Right ventricle myocardium inferior (tissue), 1 donor: ENCODE results near the gene MRPL55. TPM values are rescaled to one million over a fixed set of nuclear protein-coding genes. Genes with fewer than 3 reads are reported as not detected.

Experiments used
- ATAC-seq: fragments of 200-7000 bp; cut with Tn5 transposase; one replicate; pipeline ENCODE4 v1.9.1; 2020; ENCODE audit warnings: mild to moderate bottlenecking, moderate library complexity
- DNase-seq: peaks from one replicate; pipeline ENCODE4 v3.0.0; 2021; ENCODE audit errors: missing footprints
- intact Hi-C: fragments of 100-400 bp; cut with DNase I; formaldehyde crosslinking; loops from one replicate; pipeline ENCODE4 v1.11.0; 2022
- total RNA-seq: library from RNA; stranded (reverse); fragmentation: NEBNext Ultra II Directional; extraction: Animal tissue kit (Norgen Biotek cat#: 25700); gene quantifications from one replicate; pipeline ENCODE4 v1.2.1, GENCODE V29; 2021
- donor health status: DM: no; HTN: yes; CAD: no; lungs with severe emphysema.

The MRPL55 gene
- total RNA-seq, 1 donor from 2014 or later = 57.0 TPM

DNA sequence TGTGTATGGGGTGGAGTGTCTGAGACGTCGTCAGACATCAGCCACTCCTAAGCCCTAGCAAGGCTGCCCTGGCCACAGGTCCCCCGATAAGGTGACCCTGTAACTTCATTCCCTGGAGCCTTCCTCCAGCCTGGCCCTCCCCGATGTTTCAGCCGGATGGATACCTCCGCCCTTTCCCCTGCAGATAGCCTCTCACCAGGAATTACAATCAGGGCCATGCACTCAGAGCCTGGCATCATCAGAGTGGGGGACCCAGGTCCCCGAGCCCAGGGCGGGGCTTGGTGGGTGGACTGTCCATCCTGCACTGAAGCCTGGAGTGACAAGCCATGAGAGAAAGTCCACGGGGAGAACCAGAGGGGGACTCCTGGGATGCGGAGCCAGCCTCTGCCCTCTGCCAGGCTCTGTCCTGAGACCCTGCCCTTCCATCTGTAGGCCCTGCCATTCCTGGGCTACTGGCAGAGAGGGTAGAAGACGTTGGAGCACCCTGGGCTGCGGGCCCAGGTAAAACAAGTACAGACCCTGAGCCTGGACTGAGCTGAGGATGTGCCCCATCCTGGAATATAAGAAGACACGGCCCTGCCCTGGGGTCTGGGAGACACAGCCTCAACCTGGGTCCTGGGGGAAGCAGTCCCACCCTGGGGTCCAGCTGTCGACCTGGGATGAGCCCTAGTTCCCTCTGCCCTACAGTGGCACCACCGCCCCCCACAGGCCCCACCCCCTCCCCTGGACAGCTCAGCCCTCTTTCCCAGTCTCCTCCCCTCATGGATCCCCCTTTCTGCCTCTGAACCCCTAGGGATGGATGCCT lies 43.4 kb downstream of the MRPL55 start:
- no peak for ATAC-seq
- peak; percentile 42 for DNase-seq

GRCh38 chr1:228064741-228065542 lies 44.2 kb downstream of the MRPL55 start:
- DNase-seq = peak; percentile 50

More for the DNA sequence above, 43.4 kb downstream of the MRPL55 start:
- intact Hi-C loops = no loop called here

DNA sequence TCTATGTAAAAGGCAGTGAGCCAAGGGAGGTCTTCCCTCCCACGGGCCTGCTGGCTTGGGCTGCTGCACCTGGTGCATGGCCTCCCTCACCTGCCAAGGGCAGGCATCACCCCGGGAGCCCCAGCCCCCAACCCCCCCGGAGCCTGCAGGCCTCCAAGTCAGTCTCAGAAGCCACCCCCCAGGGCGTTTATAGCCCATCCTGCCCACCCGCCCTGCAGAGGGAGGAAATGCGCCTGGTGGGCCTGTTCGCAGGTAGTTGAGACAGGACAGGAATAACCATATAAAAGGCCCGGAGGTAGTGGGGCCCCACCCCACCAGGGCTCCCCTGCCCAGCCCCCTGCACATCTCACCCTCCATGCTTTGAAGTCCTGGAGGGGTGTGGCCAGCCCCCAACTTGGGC lies 44.8 kb downstream of the MRPL55 start:
- intact Hi-C loops = no loop called here
- ATAC-seq (no peak), DNase-seq (peak; percentile 40)

More at GRCh38 chr1:228064741-228065542, 44.2 kb downstream of the MRPL55 start:
- no peak for ATAC-seq
- intact Hi-C loops = no loop called here

- DNase-seq (peak; percentile 58), ATAC-seq (no peak)
- intact Hi-C loops = no loop called here
These were observed 45.6 kb downstream of the MRPL55 start for GRCh38 chr1:228063251-228064191.

DNA sequence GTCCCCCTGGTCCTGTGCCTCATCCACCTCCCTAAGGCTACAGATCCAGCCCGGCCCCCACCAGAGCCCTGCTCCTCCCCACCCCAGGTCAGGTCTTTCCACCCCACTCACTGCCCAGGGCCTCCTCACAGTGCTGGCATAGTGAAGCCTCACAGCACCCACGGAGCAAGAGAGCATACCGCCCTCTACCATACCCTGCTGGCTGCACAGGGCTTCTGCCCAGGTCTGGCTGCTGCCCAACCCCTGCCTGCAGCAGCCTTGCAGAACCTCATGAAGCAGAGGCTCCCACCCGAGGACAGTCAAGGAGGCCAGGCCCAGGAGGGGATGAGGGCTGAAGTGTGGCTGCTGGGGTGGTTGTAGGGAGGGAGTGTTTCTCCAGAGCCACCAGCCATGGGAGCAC lies 46.3 kb downstream of the MRPL55 start:
- ATAC-seq = no peak
- intact Hi-C loops = no loop called here
- peak; percentile 31 for DNase-seq

- DNase-seq = peak; percentile 53
- no peak for ATAC-seq
- intact Hi-C loops = no loop called here
These were observed 46.9 kb downstream of the MRPL55 start for GRCh38 chr1:228062085-228062791.

GRCh38 chr1:228061411-228062084 lies 47.6 kb downstream of the MRPL55 start:
- ATAC-seq (no peak), DNase-seq (peak; percentile 37)
- intact Hi-C loops = no loop called here

DNA sequence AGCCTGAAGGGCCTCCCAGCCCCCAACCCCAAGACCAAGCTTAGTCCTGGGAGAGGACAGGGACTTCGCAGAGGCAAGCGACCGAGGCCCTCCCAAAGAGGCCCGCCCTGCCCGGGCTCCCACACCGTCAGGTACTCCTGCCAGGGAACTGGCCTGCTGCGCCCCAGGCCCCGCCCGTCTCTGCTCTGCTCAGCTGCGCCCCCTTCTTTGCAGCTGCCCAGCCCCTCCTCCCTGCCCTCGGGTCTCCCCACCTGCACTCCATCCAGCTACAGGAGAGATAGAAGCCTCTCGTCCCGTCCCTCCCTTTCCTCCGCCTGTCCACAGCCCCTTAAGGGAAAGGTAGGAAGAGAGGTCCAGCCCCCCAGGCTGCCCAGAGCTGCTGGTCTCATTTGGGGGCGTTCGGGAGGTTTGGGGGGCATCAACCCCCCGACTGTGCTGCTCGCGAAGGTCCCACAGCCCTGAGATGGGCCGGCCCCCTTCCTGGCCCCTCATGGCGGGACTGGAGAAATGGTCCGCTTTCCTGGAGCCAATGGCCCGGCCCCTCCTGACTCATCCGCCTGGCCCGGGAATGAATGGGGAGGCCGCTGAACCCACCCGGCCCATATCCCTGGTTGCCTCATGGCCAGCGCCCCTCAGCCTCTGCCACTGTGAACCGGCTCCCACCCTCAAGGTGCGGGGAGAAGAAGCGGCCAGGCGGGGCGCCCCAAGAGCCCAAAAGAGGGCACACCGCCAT lies 48.5 kb downstream of the MRPL55 start:
- intact Hi-C loops = no loop called here
- ATAC-seq = no peak
- DNase-seq = peak; percentile 49

DNA sequence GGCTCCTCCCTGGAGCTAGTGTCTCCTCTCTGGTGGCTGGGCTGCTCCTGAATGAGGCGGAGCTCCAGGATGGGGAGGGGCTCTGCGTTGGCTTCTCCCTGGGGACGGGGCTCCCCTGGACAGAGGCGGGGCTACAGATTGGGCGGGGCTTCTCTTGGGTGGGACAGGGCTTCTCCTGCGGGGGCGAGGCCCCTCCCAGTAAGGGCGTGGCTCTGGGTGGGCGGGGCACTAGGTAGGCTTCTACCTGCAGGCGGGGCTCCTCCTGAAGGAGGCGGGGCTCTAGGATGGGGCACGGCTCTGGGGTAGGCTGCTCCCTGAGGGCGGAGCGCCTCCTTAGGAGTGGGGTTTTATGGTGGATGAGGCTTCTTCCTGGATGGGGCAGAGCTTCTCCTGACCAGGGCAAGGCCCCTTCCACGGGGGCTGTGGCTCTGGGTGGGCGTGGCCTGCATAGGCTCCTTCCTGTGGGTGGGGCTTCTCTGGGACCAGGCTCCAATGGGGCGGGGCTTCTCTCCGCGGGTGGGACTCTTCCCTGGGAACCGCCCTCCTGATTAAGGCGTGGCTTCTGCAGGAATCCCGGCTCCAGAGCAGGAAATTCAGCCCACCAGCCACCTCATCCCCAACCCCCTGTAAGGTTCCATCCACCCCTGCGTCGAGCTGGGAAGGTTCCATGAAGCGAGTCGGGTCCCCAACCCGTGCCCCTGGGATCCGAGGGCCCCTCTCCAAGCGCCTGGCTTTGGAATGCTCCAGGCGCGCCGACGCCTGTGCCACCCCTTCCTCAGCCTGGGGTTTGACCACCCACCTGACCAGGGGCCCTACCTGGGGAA lies 49.3 kb downstream of the MRPL55 start:
- DNase-seq = peak; percentile 64
- ATAC-seq = no peak
- intact Hi-C loops = no loop called here

DNA sequence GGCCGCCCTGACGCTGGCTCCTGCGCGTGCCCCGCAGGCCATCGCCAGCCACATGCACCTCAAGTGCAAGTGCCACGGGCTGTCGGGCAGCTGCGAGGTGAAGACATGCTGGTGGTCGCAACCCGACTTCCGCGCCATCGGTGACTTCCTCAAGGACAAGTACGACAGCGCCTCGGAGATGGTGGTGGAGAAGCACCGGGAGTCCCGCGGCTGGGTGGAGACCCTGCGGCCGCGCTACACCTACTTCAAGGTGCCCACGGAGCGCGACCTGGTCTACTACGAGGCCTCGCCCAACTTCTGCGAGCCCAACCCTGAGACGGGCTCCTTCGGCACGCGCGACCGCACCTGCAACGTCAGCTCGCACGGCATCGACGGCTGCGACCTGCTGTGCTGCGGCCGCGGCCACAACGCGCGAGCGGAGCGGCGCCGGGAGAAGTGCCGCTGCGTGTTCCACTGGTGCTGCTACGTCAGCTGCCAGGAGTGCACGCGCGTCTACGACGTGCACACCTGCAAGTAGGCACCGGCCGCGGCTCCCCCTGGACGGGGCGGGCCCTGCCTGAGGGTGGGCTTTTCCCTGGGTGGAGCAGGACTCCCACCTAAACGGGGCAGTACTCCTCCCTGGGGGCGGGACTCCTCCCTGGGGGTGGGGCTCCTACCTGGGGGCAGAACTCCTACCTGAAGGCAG lies 50.0 kb downstream of the MRPL55 start:
- ATAC-seq = no peak

GRCh38 chr1:228058172-228058948 lies 50.7 kb downstream of the MRPL55 start:
- DNase-seq (peak; percentile 20), ATAC-seq (no peak)
- intact Hi-C loops = no loop called here

More for the DNA sequence above, 50.0 kb downstream of the MRPL55 start:
- intact Hi-C loops = no loop called here
- peak; percentile 59 for DNase-seq
